Activated CD8-positive, alpha-beta T cell treated with anti-CD3 and anti-CD28 coated beads for 36 hours (primary cell): ENCODE data around the gene SMLR1. TPM values are rescaled to one million over a fixed set of nuclear protein-coding genes. Genes with fewer than 3 reads are reported as not detected.
"Not testable (repeated sequence)": the region's sequence is repeated elsewhere in the genome, so short reads cannot be mapped to it uniquely, and the experiment has no call there.

ENCODE experiments used
- ATAC-seq: fragments of 200-7000 bp; cut with Tn5 transposase; one replicate; pipeline ENCODE4 v1.10.0; 2021; ENCODE audit warnings: mild to moderate bottlenecking, moderate library complexity
- CTCF ChIA-PET: fragments of 350-600 bp; sonication (Branson Sonifier 250); formaldehyde crosslinking; loops from one replicate; lab custom pipeline; 2021; ENCODE audit warnings: antibody characterized with exemption; lab: Charles Lee
- POLR2A ChIA-PET: fragments of 350-600 bp; sonication (Branson Sonifier 250); formaldehyde crosslinking; loops from one replicate; lab custom pipeline; 2021; ENCODE audit warnings: antibody characterized with exemption; lab: Charles Lee
- DNase-seq: peaks from one replicate; pipeline ENCODE4 v3.0.0-alpha.2; 2020
- H3K27ac Mint-ChIP-seq: one replicate; pipeline ENCODE4 v1.8.0; 2021; ENCODE audit warnings: mild to moderate bottlenecking, mixed read lengths
- H3K27me3 Mint-ChIP-seq: one replicate; pipeline ENCODE4 v1.8.0; 2021; ENCODE audit warnings: mixed read lengths
- H3K36me3 Mint-ChIP-seq: one replicate; pipeline ENCODE4 v1.8.0; 2021; ENCODE audit warnings: low read depth, mixed read lengths
- H3K4me1 Mint-ChIP-seq: one replicate; pipeline ENCODE4 v1.8.0; 2021; ENCODE audit warnings: low read depth, mixed read lengths
- H3K4me3 Mint-ChIP-seq: one replicate; pipeline ENCODE4 v1.8.0; 2021; ENCODE audit warnings: mild to moderate bottlenecking, moderate library complexity, mixed read lengths
- H3K9me3 Mint-ChIP-seq: one replicate; pipeline ENCODE4 v1.8.0; 2021; ENCODE audit warnings: mixed read lengths
- CTCF ChIP-seq: fragments of 200-600 bp; IDR thresholded peaks from one replicate; pipeline ENCODE4 v1.8.0; 2022; ENCODE audit warnings: antibody characterized with exemption, mild to moderate bottlenecking
- intact Hi-C: fragments of 100-400 bp; cut with micrococcal nuclease; formaldehyde crosslinking; loops from one replicate; pipeline ENCODE4 v1.10.0; 2022
- total RNA-seq, 2 experiments: library from RNA; stranded (reverse); gene quantifications; one replicate each; pipeline ENCODE4 v1.2.3, GENCODE V29; 2021

Gene SMLR1
- total RNA-seq, 2 experiments from 2014 or later: not detected

GRCh38 chr6:130794010-130794697 is 33.1 kb upstream of the SMLR1 start:
- DNase-seq (peak; percentile 15), ATAC-seq (peak; percentile 34)
- ChIA-PET CTCF (no interaction called here), POLR2A (interaction anchor here (1.0 kb wide), 1 partner anchor 68 kb away, joined by 3 read pairs; no protein-coding TSS in a partner anchor)
- Mint-ChIP-seq H3K4me1 (peaks cover 4% of the 10 kb centered on the region), H3K36me3 (no peaks in the 10 kb centered on the region), H3K27me3 (no peaks in the 10 kb centered on the region), H3K4me3 (no peak overlapping the region), H3K27ac (no peak overlapping the region), H3K9me3 (peaks cover 2% of the 10 kb centered on the region)
- intact Hi-C loops: no loop called here
- TF ChIP-seq CTCF: no peak

GRCh38 chr6:130794738-130795137 is 32.5 kb upstream of the SMLR1 start:
- CTCF ChIA-PET: no interaction called here
- DNase-seq (no peak), ATAC-seq (no peak)
- Mint-ChIP-seq H3K9me3 (peaks cover 2% of the 10 kb centered on the region), H3K4me1 (peaks cover 4% of the 10 kb centered on the region), H3K27ac (no peak overlapping the region), H3K27me3 (no peaks in the 10 kb centered on the region), H3K36me3 (no peaks in the 10 kb centered on the region), H3K4me3 (no peak overlapping the region)
- TF ChIP-seq CTCF: no peak
- POLR2A ChIA-PET: interaction anchor here (1.0 kb wide), 1 partner anchor 69 kb away, joined by 3 read pairs; no protein-coding TSS in a partner anchor
- intact Hi-C loops: no loop called here

GRCh38 chr6:130796313-130796905 is 30.8 kb upstream of the SMLR1 start:
- Mint-ChIP-seq H3K27ac (no peak overlapping the region), H3K4me1 (peaks cover 4% of the 10 kb centered on the region), H3K27me3 (no peaks in the 10 kb centered on the region), H3K9me3 (peaks cover 2% of the 10 kb centered on the region), H3K36me3 (no peaks in the 10 kb centered on the region), H3K4me3 (no peak overlapping the region)
- ChIA-PET CTCF (interaction anchor here (1.0 kb wide), 1 partner anchor 75 kb away, joined by 4 read pairs; no protein-coding TSS in a partner anchor), POLR2A (no interaction called here)
- ATAC-seq (no peak), DNase-seq (no peak)
- intact Hi-C loops: no loop called here
- TF ChIP-seq CTCF: no peak

- POLR2A ChIA-PET: no interaction called here
- H3K27me3 Mint-ChIP-seq: no peaks in the 10 kb centered on the region
- ATAC-seq (no peak), DNase-seq (no peak)
- no peak for TF ChIP-seq CTCF
- no peaks in the 10 kb centered on the region for H3K36me3 Mint-ChIP-seq
- peaks cover 4% of the 10 kb centered on the region for H3K4me1 Mint-ChIP-seq
- CTCF ChIA-PET: interaction anchor here (1.0 kb wide), 1 partner anchor 74 kb away, joined by 4 read pairs; no protein-coding TSS in a partner anchor
- intact Hi-C loops: no loop called here
- H3K9me3 Mint-ChIP-seq: peaks cover 2% of the 10 kb centered on the region
- no peak overlapping the region for H3K27ac Mint-ChIP-seq
- no peak overlapping the region for H3K4me3 Mint-ChIP-seq
Measured at GRCh38 chr6:130797061-130797460, 30.1 kb upstream of the SMLR1 start.

GRCh38 chr6:130801368-130801767 is 25.8 kb upstream of the SMLR1 start:
- POLR2A ChIA-PET, CTCF ChIA-PET, intact Hi-C loops, H3K27ac Mint-ChIP-seq, H3K36me3 Mint-ChIP-seq, ATAC-seq, H3K4me1 Mint-ChIP-seq, H3K9me3 Mint-ChIP-seq, H3K4me3 Mint-ChIP-seq, H3K27me3 Mint-ChIP-seq, DNase-seq: not testable (repeated sequence)
